GM23338 (cell line): ENCODE results near the gene MEP1A. TPM values are rescaled to one million over a fixed set of nuclear protein-coding genes. Genes with fewer than 3 reads are reported as not detected.

Experiments
- ATAC-seq: fragments of 200-7000 bp; cut with Tn5 transposase; 3 replicates; pipeline ENCODE4 v1.9.1; 2020
- DNase-seq: peaks from one replicate; pipeline ENCODE4 v3.0.0-alpha.2; 2015; ENCODE audit warnings: low spot score
- H2AFZ ChIP-seq: fragments of 200-600 bp; sonication (generic); 2 replicates; pipeline ENCODE4 v1.8.0; 2016; ENCODE audit warnings: antibody characterized with exemption, mild to moderate bottlenecking, moderate library complexity
- H3F3A ChIP-seq: fragments of 200-600 bp; sonication (generic); replicated peaks from 2 replicates; pipeline ENCODE4 v1.8.0; 2017; ENCODE audit warnings: antibody characterized with exemption, mixed run types, low read depth
- H3K27ac ChIP-seq: fragments of 200-600 bp; sonication (generic); 2 replicates; pipeline ENCODE4 v1.6.1; 2016; ENCODE audit warnings: low read depth
- H3K27me3 ChIP-seq: fragments of 200-600 bp; sonication (generic); 2 replicates; pipeline ENCODE4 v1.8.0; 2016; ENCODE audit warnings: mild to moderate bottlenecking, mixed run types, moderate library complexity; ENCODE audit not compliant: insufficient read depth
- H3K36me3 ChIP-seq: fragments of 200-600 bp; sonication (generic); 2 replicates; pipeline ENCODE4 v1.8.0; 2016; ENCODE audit warnings: mild to moderate bottlenecking; ENCODE audit not compliant: insufficient read depth
- H3K4me1 ChIP-seq: fragments of 200-600 bp; sonication (generic); 2 replicates; pipeline ENCODE4 v1.8.0; 2016; ENCODE audit warnings: mild to moderate bottlenecking, moderate library complexity; ENCODE audit not compliant: insufficient read depth
- H3K4me2 ChIP-seq: fragments of 200-600 bp; sonication (generic); 2 replicates; pipeline ENCODE4 v1.7.1; 2017; ENCODE audit warnings: mixed run types
- H3K4me3 ChIP-seq: fragments of 200-600 bp; sonication (generic); 2 replicates; pipeline ENCODE4 v1.6.1; 2016; ENCODE audit warnings: mixed run types
- H3K79me2 ChIP-seq: fragments of 200-600 bp; sonication (generic); replicated peaks from 2 replicates; pipeline ENCODE4 v1.8.0; 2017; ENCODE audit warnings: mild to moderate bottlenecking; ENCODE audit not compliant: insufficient read depth
- H3K9me2 ChIP-seq: fragments of 200-600 bp; sonication (generic); 2 replicates; pipeline ENCODE4 v1.8.0; 2017; ENCODE audit not compliant: insufficient read depth
- H4K20me1 ChIP-seq: fragments of 200-600 bp; sonication (generic); replicated peaks from 2 replicates; pipeline ENCODE4 v1.8.0; 2017; ENCODE audit warnings: mild to moderate bottlenecking; ENCODE audit not compliant: insufficient read depth
- H3K27ac Mint-ChIP-seq: 2 replicates; pipeline ENCODE4 v1.8.0; 2020; ENCODE audit warnings: inconsistent platforms, mild to moderate bottlenecking, moderate library complexity, mixed read lengths
- H3K27me3 Mint-ChIP-seq: 3 replicates; pipeline ENCODE4 v1.8.0; 2022; ENCODE audit warnings: low read depth, mild to moderate bottlenecking, moderate library complexity, mixed read lengths, inconsistent platforms; ENCODE audit not compliant: insufficient read depth, poor library complexity
- H3K36me3 Mint-ChIP-seq: 3 replicates; pipeline ENCODE4 v1.8.0; 2021; ENCODE audit warnings: low read depth, mild to moderate bottlenecking, inconsistent platforms, moderate library complexity, mixed read lengths
- H3K4me1 Mint-ChIP-seq: 3 replicates; pipeline ENCODE4 v1.8.0; 2020; ENCODE audit warnings: mild to moderate bottlenecking, inconsistent platforms, mixed read lengths
- H3K4me3 Mint-ChIP-seq: 3 replicates; pipeline ENCODE4 v1.8.0; 2021; ENCODE audit warnings: moderate library complexity, mild to moderate bottlenecking, inconsistent platforms, mixed read lengths
- H3K9me3 Mint-ChIP-seq: 3 replicates; pipeline ENCODE4 v1.8.0; 2020; ENCODE audit warnings: moderate library complexity, mild to moderate bottlenecking, inconsistent platforms, mixed read lengths
- CREB1 ChIP-seq: fragments of 250-450 bp; sonication (Bioruptor Pico); IDR thresholded peaks from 2 replicates; pipeline ENCODE4 v1.5.0; 2020; ENCODE audit warnings: low read depth, mild to moderate bottlenecking, moderate library complexity
- EZH2 ChIP-seq: fragments of 200-600 bp; sonication (generic); IDR thresholded peaks from one replicate; pipeline ENCODE4 v1.8.0; 2017; ENCODE audit warnings: antibody characterized with exemption, mild to moderate bottlenecking, low read depth; ENCODE audit not compliant: unreplicated experiment
- EZH2phosphoT487 ChIP-seq: fragments of 200-600 bp; sonication (generic); IDR thresholded peaks from one replicate; pipeline ENCODE4 v1.8.1; 2018; ENCODE audit warnings: antibody characterized with exemption; ENCODE audit not compliant: unreplicated experiment
- JUNB ChIP-seq: IDR thresholded peaks from one replicate; pipeline ENCODE4 v1.6.1; 2016; ENCODE audit warnings: antibody characterized with exemption; ENCODE audit not compliant: unreplicated experiment
- NANOG ChIP-seq: IDR thresholded peaks from 2 replicates; pipeline ENCODE4 v1.6.1; 2016; ENCODE audit warnings: antibody characterized with exemption, borderline replicate concordance
- POLR2AphosphoS5 ChIP-seq: IDR thresholded peaks from 2 replicates; pipeline ENCODE4 v1.6.1; 2016; ENCODE audit warnings: antibody characterized with exemption, low read depth
- STAT1 ChIP-seq: IDR thresholded peaks from one replicate; pipeline ENCODE4 v1.6.1; 2016; ENCODE audit warnings: antibody characterized with exemption; ENCODE audit not compliant: unreplicated experiment
- ZNF114 ChIP-seq: fragments of 250-450 bp; sonication (Bioruptor Pico); IDR thresholded peaks from 2 replicates; pipeline ENCODE4 v1.5.0; 2020; ENCODE audit warnings: mild to moderate bottlenecking, moderate library complexity
- ZNF331 ChIP-seq: fragments of 250-450 bp; sonication (Bioruptor Pico); IDR thresholded peaks from 2 replicates; pipeline ENCODE4 v1.5.0; 2020; ENCODE audit warnings: low read depth, mild to moderate bottlenecking, moderate library complexity
- polyA plus RNA-seq: library from polyadenylated mRNA; unstranded; fragments of >200 nt; fragmentation: Nextera tagmentation; extraction: Ambion mirVana; gene quantifications from 2 replicates; pipeline ENCODE4 v1.2.1, GENCODE V29; 2016
- total RNA-seq: library from RNA; depleted of rRNA; stranded (reverse); fragments of >200 nt; shearing (Covaris generic); gene quantifications from 2 replicates; pipeline ENCODE4 v1.2.3, GENCODE V29; 2014
- TF ChIP-seq, protein P1 (sequence below): fragments of 250-450 bp; sonication (Bioruptor Pico); IDR thresholded peaks from 2 replicates; pipeline ENCODE4 v1.5.0; 2020; ENCODE audit warnings: mild to moderate bottlenecking, moderate library complexity
- TF ChIP-seq, protein P2 (sequence below): IDR thresholded peaks from 2 replicates; pipeline ENCODE4 v1.6.1; 2016; ENCODE audit warnings: antibody characterized with exemption
- TF ChIP-seq, protein P3 (sequence below): IDR thresholded peaks from one replicate; pipeline ENCODE4 v1.6.1; 2018; ENCODE audit warnings: antibody characterized with exemption; ENCODE audit not compliant: unreplicated experiment
- TF ChIP-seq, protein P4 (sequence below), 2 experiments: fragments of 200-600 bp in 1 of 2; sonication (generic) in 1 of 2; conservative IDR thresholded peaks; 2 replicates each; pipeline versions ENCODE4 v1.5.1 to v1.6.1; 2016 to 2017; ENCODE audit warnings: antibody characterized with exemption in 2 of 2, low read depth in 2 of 2, mild to moderate bottlenecking in 2 of 2, moderate library complexity in 1 of 2

The MEP1A gene
- total and polyA plus RNA-seq, 2 experiments from 2014 or later, result not detected

- H3K4me1 Mint-ChIP-seq, result 0 out of 3 replicates have a peak, but pooled peaks cover 2% of the 10 kb centered on the region
- H3K27me3 Mint-ChIP-seq, result peaks cover 2% of the 10 kb centered on the region
- H3K9me3 Mint-ChIP-seq, result no peaks in the 10 kb centered on the region; the same call in 2 of the 3 replicates
- H3K27ac ChIP-seq, result no peak overlapping the region
- H3K27ac Mint-ChIP-seq, result no peak overlapping the region
- no peak overlapping the region for H3K4me3 Mint-ChIP-seq
- DNase-seq (no peak), ATAC-seq (peak; percentile 48)
- no peaks in the 10 kb centered on the region for H3K79me2 ChIP-seq
- no peaks in the 10 kb centered on the region for H3K27me3 ChIP-seq
- no peaks in the 10 kb centered on the region for H4K20me1 ChIP-seq
- TF ChIP-seq POLR2AphosphoS5, result no peak
- no peak for TF ChIP-seq STAT1
- TF ChIP-seq, protein P1, sequence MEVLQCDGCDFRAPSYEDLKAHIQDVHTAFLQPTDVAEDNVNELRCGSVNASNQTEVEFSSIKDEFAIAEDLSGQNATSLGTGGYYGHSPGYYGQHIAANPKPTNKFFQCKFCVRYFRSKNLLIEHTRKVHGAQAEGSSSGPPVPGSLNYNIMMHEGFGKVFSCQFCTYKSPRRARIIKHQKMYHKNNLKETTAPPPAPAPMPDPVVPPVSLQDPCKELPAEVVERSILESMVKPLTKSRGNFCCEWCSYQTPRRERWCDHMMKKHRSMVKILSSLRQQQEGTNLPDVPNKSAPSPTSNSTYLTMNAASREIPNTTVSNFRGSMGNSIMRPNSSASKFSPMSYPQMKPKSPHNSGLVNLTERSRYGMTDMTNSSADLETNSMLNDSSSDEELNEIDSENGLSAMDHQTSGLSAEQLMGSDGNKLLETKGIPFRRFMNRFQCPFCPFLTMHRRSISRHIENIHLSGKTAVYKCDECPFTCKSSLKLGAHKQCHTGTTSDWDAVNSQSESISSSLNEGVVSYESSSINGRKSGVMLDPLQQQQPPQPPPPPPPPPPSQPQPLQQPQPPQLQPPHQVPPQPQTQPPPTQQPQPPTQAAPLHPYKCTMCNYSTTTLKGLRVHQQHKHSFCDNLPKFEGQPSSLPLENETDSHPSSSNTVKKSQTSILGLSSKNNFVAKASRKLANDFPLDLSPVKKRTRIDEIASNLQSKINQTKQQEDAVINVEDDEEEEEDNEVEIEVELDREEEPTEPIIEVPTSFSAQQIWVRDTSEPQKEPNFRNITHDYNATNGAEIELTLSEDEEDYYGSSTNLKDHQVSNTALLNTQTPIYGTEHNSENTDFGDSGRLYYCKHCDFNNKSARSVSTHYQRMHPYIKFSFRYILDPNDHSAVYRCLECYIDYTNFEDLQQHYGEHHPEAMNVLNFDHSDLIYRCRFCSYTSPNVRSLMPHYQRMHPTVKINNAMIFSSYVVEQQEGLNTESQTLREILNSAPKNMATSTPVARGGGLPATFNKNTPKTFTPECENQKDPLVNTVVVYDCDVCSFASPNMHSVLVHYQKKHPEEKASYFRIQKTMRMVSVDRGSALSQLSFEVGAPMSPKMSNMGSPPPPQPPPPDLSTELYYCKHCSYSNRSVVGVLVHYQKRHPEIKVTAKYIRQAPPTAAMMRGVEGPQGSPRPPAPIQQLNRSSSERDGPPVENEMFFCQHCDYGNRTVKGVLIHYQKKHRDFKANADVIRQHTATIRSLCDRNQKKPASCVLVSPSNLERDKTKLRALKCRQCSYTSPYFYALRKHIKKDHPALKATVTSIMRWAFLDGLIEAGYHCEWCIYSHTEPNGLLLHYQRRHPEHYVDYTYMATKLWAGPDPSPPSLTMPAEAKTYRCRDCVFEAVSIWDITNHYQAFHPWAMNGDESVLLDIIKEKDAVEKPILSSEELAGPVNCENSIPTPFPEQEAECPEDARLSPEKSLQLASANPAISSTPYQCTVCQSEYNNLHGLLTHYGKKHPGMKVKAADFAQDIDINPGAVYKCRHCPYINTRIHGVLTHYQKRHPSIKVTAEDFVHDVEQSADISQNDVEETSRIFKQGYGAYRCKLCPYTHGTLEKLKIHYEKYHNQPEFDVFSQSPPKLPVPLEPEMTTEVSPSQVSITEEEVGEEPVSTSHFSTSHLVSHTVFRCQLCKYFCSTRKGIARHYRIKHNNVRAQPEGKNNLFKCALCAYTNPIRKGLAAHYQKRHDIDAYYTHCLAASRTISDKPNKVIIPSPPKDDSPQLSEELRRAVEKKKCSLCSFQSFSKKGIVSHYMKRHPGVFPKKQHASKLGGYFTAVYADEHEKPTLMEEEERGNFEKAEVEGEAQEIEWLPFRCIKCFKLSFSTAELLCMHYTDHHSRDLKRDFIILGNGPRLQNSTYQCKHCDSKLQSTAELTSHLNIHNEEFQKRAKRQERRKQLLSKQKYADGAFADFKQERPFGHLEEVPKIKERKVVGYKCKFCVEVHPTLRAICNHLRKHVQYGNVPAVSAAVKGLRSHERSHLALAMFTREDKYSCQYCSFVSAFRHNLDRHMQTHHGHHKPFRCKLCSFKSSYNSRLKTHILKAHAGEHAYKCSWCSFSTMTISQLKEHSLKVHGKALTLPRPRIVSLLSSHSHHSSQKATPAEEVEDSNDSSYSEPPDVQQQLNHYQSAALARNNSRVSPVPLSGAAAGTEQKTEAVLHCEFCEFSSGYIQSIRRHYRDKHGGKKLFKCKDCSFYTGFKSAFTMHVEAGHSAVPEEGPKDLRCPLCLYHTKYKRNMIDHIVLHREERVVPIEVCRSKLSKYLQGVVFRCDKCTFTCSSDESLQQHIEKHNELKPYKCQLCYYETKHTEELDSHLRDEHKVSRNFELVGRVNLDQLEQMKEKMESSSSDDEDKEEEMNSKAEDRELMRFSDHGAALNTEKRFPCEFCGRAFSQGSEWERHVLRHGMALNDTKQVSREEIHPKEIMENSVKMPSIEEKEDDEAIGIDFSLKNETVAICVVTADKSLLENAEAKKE (CRISPR knock-in tag), result no peak
- no peak for TF ChIP-seq NANOG
- TF ChIP-seq, protein P2, sequence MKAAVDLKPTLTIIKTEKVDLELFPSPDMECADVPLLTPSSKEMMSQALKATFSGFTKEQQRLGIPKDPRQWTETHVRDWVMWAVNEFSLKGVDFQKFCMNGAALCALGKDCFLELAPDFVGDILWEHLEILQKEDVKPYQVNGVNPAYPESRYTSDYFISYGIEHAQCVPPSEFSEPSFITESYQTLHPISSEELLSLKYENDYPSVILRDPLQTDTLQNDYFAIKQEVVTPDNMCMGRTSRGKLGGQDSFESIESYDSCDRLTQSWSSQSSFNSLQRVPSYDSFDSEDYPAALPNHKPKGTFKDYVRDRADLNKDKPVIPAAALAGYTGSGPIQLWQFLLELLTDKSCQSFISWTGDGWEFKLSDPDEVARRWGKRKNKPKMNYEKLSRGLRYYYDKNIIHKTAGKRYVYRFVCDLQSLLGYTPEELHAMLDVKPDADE, result no peak
- no peak for TF ChIP-seq JUNB
- no peak for TF ChIP-seq EZH2
- TF ChIP-seq, protein P3, sequence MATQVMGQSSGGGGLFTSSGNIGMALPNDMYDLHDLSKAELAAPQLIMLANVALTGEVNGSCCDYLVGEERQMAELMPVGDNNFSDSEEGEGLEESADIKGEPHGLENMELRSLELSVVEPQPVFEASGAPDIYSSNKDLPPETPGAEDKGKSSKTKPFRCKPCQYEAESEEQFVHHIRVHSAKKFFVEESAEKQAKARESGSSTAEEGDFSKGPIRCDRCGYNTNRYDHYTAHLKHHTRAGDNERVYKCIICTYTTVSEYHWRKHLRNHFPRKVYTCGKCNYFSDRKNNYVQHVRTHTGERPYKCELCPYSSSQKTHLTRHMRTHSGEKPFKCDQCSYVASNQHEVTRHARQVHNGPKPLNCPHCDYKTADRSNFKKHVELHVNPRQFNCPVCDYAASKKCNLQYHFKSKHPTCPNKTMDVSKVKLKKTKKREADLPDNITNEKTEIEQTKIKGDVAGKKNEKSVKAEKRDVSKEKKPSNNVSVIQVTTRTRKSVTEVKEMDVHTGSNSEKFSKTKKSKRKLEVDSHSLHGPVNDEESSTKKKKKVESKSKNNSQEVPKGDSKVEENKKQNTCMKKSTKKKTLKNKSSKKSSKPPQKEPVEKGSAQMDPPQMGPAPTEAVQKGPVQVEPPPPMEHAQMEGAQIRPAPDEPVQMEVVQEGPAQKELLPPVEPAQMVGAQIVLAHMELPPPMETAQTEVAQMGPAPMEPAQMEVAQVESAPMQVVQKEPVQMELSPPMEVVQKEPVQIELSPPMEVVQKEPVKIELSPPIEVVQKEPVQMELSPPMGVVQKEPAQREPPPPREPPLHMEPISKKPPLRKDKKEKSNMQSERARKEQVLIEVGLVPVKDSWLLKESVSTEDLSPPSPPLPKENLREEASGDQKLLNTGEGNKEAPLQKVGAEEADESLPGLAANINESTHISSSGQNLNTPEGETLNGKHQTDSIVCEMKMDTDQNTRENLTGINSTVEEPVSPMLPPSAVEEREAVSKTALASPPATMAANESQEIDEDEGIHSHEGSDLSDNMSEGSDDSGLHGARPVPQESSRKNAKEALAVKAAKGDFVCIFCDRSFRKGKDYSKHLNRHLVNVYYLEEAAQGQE, result no peak
- TF ChIP-seq EZH2phosphoT487, result no peak
- no peak for TF ChIP-seq ZNF331 (CRISPR knock-in tag)
- no peak for TF ChIP-seq ZNF114
- TF ChIP-seq, protein P4, sequence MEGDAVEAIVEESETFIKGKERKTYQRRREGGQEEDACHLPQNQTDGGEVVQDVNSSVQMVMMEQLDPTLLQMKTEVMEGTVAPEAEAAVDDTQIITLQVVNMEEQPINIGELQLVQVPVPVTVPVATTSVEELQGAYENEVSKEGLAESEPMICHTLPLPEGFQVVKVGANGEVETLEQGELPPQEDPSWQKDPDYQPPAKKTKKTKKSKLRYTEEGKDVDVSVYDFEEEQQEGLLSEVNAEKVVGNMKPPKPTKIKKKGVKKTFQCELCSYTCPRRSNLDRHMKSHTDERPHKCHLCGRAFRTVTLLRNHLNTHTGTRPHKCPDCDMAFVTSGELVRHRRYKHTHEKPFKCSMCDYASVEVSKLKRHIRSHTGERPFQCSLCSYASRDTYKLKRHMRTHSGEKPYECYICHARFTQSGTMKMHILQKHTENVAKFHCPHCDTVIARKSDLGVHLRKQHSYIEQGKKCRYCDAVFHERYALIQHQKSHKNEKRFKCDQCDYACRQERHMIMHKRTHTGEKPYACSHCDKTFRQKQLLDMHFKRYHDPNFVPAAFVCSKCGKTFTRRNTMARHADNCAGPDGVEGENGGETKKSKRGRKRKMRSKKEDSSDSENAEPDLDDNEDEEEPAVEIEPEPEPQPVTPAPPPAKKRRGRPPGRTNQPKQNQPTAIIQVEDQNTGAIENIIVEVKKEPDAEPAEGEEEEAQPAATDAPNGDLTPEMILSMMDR (conservative IDR thresholded peaks at IDR 0.05; ENCODE audit: low read depth in 2 of 2), result no peak
- TF ChIP-seq CREB1, result no peak
- no peak overlapping the region for H3K4me3 ChIP-seq
- H3K36me3 Mint-ChIP-seq, result no peaks in the 10 kb centered on the region
- H2AFZ ChIP-seq, result no peak overlapping the region
- H3K4me1 ChIP-seq, result peaks cover 6% of the 10 kb centered on the region; the same call in 1 of the 2 replicates
- no peak overlapping the region for H3K4me2 ChIP-seq
- no peaks in the 10 kb centered on the region for H3K9me2 ChIP-seq
- H3K36me3 ChIP-seq, result no peaks in the 10 kb centered on the region
- H3F3A ChIP-seq, result no peaks in the 10 kb centered on the region
These were observed 36.0 kb upstream of the MEP1A start for GRCh38 chr6:46757214-46757596.
